HG03139 (cell line): ENCODE data around the gene CACFD1.
"Not testable (repeated sequence)": the region's sequence is repeated elsewhere in the genome, so short reads cannot be mapped to it uniquely, and the experiment has no call there.

Experiments used
- ATAC-seq: cut with Tn5 transposase; IDR thresholded peaks from one replicate; pipeline ENCODE4 v1.9.1; 2021; ENCODE audit not compliant: unreplicated experiment

The CACFD1 gene

GRCh38 chr9:133439337-133439736, 20.4 kb upstream of the CACFD1 start:
- no peak for ATAC-seq

GRCh38 chr9:133440874-133441273, 18.9 kb upstream of the CACFD1 start:
- ATAC-seq, result no peak

- no peak for ATAC-seq
Observed at GRCh38 chr9:133441571-133441970, 18.2 kb upstream of the CACFD1 start.

DNA sequence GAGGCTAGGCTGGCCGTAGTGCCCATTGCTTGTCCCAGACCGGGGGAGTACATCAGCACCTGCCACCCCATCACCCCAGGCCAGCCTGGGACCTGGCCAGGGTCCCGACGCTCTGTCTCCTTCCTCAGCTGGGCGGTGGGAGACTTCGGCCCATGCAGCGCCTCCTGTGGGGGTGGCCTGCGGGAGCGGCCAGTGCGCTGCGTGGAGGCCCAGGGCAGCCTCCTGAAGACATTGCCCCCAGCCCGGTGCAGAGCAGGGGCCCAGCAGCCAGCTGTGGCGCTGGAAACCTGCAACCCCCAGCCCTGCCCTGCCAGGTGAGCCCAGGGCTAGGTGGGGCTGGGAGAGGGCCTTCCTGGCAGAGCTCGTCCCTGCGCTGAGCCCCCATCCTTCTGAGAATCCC, 16.5 kb upstream of the CACFD1 start:
- no peak for ATAC-seq

DNA sequence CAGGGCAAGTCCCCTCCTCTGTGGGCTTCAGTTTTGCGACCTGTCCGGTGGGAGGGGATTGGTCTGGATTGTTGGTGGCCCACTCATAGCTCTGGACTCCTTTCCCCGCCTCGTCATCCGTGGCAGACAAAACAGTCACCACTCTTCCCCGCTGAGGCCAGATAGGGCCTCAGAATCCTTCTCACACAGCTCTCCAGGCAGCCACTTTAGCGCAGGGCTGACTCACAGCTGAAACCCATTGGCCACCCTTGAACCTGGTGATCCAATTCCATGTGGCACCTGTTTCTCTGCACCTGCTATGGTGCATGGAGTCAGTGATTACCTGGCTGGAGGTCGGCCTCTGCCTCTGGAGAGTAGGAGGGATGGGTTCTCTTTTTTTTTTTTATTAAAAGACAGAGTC, 15.8 kb upstream of the CACFD1 start:
- no peak for ATAC-seq

GRCh38 chr9:133445293-133445969, 14.3 kb upstream of the CACFD1 start:
- no peak for ATAC-seq

GRCh38 chr9:133448487-133448972, 11.2 kb upstream of the CACFD1 start:
- no peak for ATAC-seq

DNA sequence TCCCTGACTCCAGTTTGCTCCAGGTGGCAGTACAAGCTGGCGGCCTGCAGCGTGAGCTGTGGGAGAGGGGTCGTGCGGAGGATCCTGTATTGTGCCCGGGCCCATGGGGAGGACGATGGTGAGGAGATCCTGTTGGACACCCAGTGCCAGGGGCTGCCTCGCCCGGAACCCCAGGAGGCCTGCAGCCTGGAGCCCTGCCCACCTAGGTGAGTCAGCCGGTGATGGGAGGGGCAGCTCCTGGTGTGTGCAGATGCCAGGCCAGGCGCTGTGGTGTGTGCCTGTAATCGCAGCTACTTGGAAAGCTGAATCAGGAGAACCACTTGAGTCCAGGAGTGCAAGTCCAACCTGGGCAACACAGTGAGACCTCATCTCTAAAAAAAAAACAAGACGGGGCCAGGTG, 10.0 kb upstream of the CACFD1 start:
- ATAC-seq, result no peak

DNA sequence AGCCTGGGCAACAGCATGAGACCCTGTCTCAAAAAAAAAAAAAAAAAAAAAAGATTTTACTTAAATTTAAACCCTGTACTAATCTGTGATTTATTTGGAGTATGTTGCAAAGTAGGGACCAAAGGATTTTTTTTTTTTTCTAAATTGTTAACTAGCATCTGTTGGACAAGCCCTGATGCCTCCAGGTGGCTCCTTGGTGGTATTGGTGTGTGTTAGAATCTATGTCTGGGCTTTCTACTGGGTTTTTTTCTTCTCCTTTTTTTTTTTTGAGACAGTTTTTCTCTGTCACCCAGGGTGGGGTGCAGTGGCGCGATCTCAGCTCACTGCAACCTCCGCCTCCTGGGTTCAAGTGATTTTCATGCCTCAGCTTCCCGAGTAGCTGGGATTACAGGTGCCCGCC, 7.9 kb upstream of the CACFD1 start:
- ATAC-seq, result not testable (repeated sequence)

DNA sequence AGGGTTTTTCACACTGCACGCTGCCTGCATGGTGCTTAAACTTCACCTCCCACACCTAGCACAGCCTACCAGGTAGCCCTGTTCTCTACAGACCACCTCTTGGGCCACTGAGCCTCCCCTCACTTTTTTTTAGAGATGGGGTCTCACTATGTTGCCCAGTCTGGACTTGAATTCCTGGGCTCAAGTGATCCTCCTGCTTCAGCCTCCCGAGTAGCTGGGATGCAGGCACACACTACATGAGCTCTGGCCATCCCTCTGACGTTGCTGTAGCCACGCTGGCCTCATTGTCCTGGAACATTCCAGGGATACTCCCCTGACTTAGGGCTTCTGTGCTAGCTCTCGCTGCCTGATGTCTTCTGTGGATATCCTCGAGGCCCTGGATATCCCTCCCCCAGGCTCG, 7.2 kb upstream of the CACFD1 start:
- no peak for ATAC-seq

DNA sequence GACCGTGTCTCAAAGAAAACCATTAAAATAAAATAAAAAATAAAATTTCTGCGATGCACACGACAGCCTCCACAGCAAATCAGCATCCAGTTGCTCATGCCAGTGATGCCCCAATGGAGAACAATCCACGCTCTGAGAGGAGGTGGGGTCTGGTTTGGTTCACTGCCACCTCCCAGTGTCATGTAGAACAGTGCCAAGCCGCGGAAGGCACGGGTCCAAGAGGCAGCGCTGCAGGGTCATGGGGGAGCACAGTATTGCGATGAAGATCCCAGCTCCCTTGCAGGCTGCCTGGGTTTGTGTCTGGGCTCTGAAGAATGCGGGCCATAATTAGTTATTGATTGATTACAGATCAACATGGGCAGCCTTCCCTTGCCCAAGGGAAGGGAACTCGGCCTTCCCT, 6.1 kb upstream of the CACFD1 start:
- ATAC-seq, result no peak

GRCh38 chr9:133454325-133454724, 5.5 kb upstream of the CACFD1 start:
- ATAC-seq, result no peak

- ATAC-seq, result no peak
Observed at GRCh38 chr9:133454943-133455673, 4.7 kb upstream of the CACFD1 start.

DNA sequence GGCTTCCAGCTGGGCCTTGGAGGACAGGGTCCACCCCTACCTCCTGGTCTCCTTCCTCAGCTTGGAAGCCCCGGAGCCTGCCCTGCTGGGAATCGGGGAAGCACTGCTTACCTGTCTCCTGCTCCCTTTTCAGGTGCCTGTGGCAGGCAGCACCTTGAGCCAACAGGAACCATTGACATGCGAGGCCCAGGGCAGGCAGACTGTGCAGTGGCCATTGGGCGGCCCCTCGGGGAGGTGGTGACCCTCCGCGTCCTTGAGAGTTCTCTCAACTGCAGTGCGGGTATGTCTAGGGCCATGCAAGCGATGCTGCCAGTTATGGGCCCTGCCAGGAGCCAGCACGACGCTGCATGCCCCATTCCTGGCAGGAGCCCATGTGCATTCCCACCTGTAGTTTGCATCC, 3.8 kb upstream of the CACFD1 start:
- ATAC-seq, result no peak

DNA sequence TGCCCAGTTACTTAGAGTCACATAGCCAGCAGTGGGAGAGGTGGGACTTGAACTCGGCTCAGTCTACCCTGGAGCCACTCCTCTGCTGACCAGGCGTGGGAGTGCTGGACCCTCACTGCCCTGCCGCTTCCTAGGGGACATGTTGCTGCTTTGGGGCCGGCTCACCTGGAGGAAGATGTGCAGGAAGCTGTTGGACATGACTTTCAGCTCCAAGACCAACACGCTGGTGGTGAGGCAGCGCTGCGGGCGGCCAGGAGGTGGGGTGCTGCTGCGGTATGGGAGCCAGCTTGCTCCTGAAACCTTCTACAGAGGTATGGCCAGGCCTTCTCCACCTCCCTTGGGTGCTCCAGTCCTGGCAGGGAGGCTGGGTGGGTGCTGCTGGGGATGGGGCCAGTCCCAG, 3.4 kb upstream of the CACFD1 start:
- ATAC-seq, result no peak

- no peak for ATAC-seq
Observed at GRCh38 chr9:133457233-133457632, 2.5 kb upstream of the CACFD1 start.

- ATAC-seq, result no peak
Observed at GRCh38 chr9:133457748-133458147, 2.0 kb upstream of the CACFD1 start.

- ATAC-seq, result no peak
Observed at GRCh38 chr9:133458643-133459312, 1.0 kb upstream of the CACFD1 start.

DNA sequence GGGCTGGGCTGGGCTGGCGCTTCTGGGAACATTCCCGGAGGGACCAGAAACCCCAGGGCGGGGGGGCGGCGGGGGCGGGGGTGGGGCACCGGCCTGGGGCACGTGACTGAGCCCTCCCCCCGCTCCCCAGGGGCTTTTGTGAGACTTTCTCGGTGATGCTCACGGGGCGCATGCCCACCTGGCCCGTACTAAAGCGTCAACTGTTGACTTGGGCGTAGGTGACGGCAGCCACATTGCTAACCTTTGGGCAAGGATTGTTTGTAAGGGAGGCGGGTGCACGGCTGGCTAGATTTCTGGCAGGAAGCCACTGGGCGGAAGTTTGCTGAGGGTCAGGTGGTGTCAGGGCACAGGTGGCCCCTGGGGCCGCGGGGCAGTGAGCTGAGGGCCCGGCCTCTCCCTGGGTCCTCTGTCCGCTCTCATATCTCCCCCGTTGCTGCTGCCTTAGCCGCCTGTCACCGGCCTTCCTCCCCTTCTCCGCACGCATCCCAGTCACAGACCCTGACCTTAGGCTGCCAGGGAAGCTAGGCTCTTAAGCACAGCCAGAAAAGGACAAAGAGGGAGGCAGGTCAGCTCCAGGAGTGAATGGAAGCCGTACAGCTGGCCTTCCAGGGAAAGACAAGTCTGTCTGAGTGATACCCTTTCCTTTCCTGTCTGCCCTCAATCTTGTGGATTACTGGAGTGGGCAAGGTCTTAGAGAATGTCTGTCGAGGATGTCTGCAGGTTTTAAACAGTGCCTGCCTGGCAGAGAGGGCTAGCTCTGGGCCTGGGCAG, 812 bp downstream of the CACFD1 start:
- ATAC-seq, result peak; percentile 18

- ATAC-seq, result no peak
Observed at GRCh38 chr9:133461975-133462374, 2.2 kb downstream of the CACFD1 start.

GRCh38 chr9:133463234-133463863, 3.6 kb downstream of the CACFD1 start:
- ATAC-seq, result no peak
